Duodenal mucosa (tissue), 2 donors: ENCODE data around the gene SMIM24.
A peak's percentile ranks its signal among the peaks of the same experiment; 100 is the strongest.
"Not testable (repeated sequence)": the region's sequence is repeated elsewhere in the genome, so short reads cannot be mapped to it uniquely, and the experiment has no call there.

ENCODE experiments used
- H3K27ac ChIP-seq: one replicate; pipeline ENCODE4 v1.7.0; 2013; ENCODE audit warnings: low read depth, low read length
- H3K27me3 ChIP-seq, 2 donors: one replicate each; pipeline ENCODE4 v1.7.0; 2013; ENCODE audit warnings: low read length in 2 of 2, control low read depth in 1 of 2; ENCODE audit not compliant: insufficient read depth in 2 of 2, control insufficient read depth in 1 of 2
- H3K36me3 ChIP-seq, 2 donors: one replicate each; pipeline ENCODE4 v1.7.0; 2013; ENCODE audit warnings: low read length in 2 of 2, control low read depth in 1 of 2; ENCODE audit not compliant: insufficient read depth in 2 of 2, control insufficient read depth in 1 of 2
- H3K4me1 ChIP-seq, 2 donors: one replicate each; pipeline ENCODE4 v1.7.0; 2013; ENCODE audit warnings: low read length in 2 of 2, control low read depth in 1 of 2; ENCODE audit not compliant: insufficient read depth in 2 of 2, control insufficient read depth in 1 of 2
- H3K4me3 ChIP-seq, 2 donors: one replicate each; pipeline ENCODE4 v1.7.0; 2013; ENCODE audit warnings: low read length in 2 of 2, low read depth in 1 of 2
- H3K9ac ChIP-seq, 2 donors: one replicate each; pipeline ENCODE4 v1.7.0; 2013; ENCODE audit warnings: low read length in 2 of 2, low read depth in 1 of 2
- H3K9me3 ChIP-seq, 2 donors: one replicate each; pipeline ENCODE4 v1.7.0; 2013; ENCODE audit warnings: low read length in 2 of 2, control low read depth in 1 of 2; ENCODE audit not compliant: control insufficient read depth in 1 of 2

Gene SMIM24

GRCh38 chr19:3480383-3481091, at the start of gene SMIM24:
TSS of gene SMIM24 (minus strand) at chr19:3480525. CDS start at chr19:3480463, 62 bp downstream.
- H3K9ac ChIP-seq = peak within 1 kb of the TSS; percentile 38 to 66
- peak within 1 kb of the TSS; percentile 50 to 58 for H3K4me3 ChIP-seq
- H3K36me3 ChIP-seq = peaks cover 8 to 26% of the 10 kb centered on the region in 2 donors
- peaks cover 16 to 29% of the 10 kb centered on the region in 2 donors for H3K4me1 ChIP-seq
- no peaks in the 10 kb centered on the region for H3K9me3 ChIP-seq
- peak within 1 kb of the TSS; percentile 87 for H3K27ac ChIP-seq
- no peaks in the 10 kb centered on the region for H3K27me3 ChIP-seq

- H3K4me1 ChIP-seq, H3K9me3 ChIP-seq, H3K27ac ChIP-seq, H3K4me3 ChIP-seq, H3K9ac ChIP-seq, H3K27me3 ChIP-seq: not testable (repeated sequence)
- H3K36me3 ChIP-seq = peaks cover 32 to 82% of the 10 kb centered on the region in 2 donors
Observed at GRCh38 chr19:3529299-3529698, 49.0 kb upstream of the SMIM24 start.

- Histone ChIP-seq H3K9me3 (no peaks in the 10 kb centered on the region), H3K27ac (no peak overlapping the region), H3K4me1 (no peaks in the 10 kb centered on the region), H3K4me3 (no peak overlapping the region), H3K27me3 (no peaks in the 10 kb centered on the region), H3K36me3 (peaks cover 37 to 83% of the 10 kb centered on the region in 2 donors), H3K9ac (no peak overlapping the region)
Observed at GRCh38 chr19:3528539-3529211, 48.4 kb upstream of the SMIM24 start.

DNA sequence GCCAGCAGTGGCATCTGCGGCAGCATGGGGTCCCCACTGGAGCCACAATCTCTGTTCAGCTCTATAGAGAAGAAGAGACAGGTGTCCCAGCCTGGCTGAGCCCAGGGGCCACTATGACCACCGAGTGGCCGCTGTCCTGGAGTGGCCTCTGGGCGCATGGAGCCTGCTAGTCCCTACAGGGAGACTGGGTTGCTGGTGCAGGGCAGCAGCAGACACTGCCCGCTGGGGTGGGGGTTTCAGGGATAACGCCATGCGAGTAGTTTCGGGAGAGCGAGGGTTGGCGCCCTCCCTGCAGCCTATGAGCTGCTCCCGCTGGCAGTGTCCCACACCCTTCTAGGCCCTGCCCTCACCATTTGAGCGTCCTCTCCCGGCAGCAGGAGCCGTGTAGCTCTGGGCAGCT, 47.8 kb upstream of the SMIM24 start:
- H3K27ac ChIP-seq = no peak overlapping the region
- H3K4me3 ChIP-seq = no peak overlapping the region
- H3K4me1 ChIP-seq = no peaks in the 10 kb centered on the region
- H3K9ac ChIP-seq = no peak overlapping the region
- peaks cover 32 to 83% of the 10 kb centered on the region in 2 donors for H3K36me3 ChIP-seq
- no peaks in the 10 kb centered on the region for H3K9me3 ChIP-seq
- no peaks in the 10 kb centered on the region for H3K27me3 ChIP-seq

DNA sequence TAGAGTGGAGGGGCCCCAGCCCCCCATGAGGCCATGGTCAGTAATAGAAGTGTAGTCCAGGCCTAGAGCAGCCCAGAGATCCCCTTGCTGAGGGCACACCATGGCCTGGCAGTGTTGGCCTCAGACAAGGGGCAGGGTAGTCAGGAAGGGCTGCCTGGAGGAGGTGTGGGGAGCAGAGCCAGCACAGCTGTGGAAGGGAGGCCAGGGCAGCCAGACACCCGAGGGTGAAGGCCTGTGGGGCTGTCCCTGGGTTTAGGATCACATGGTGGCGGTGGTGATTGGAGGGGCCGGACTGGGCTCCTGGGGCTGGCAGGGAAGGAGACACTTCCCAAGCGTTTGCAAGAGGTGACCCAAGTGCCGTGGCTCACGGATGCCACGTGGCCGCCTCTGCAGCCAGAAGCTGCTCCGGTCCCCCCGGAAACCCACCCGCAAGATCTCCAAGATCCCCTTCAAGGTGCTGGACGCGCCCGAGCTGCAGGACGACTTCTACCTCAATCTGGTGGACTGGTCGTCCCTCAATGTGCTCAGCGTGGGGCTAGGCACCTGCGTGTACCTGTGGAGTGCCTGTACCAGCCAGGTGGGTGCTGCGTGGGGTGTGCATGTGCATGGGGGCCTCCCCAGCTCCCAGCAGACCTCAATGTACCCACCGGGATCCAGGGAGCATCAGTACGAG, 47.0 kb upstream of the SMIM24 start:
- Histone ChIP-seq H3K27ac (no peak overlapping the region), H3K27me3 (no peaks in the 10 kb centered on the region), H3K36me3 (peaks cover 30 to 81% of the 10 kb centered on the region in 2 donors), H3K4me3 (no peak overlapping the region), H3K4me1 (no peaks in the 10 kb centered on the region), H3K9me3 (no peaks in the 10 kb centered on the region), H3K9ac (no peak overlapping the region)

GRCh38 chr19:3526507-3527237, 46.3 kb upstream of the SMIM24 start:
- Histone ChIP-seq H3K9me3 (no peaks in the 10 kb centered on the region), H3K27me3 (no peaks in the 10 kb centered on the region), H3K36me3 (peaks cover 29 to 77% of the 10 kb centered on the region in 2 donors), H3K4me3 (no peak overlapping the region), H3K4me1 (no peaks in the 10 kb centered on the region), H3K27ac (no peak overlapping the region), H3K9ac (no peak overlapping the region)

- no peaks in the 10 kb centered on the region for H3K9me3 ChIP-seq
- H3K9ac ChIP-seq = no peak overlapping the region
- H3K36me3 ChIP-seq = peaks cover 26 to 61% of the 10 kb centered on the region in 2 donors
- H3K4me3 ChIP-seq = no peak overlapping the region
- peaks cover 12 to 13% of the 10 kb centered on the region in 2 donors for H3K4me1 ChIP-seq
- H3K27me3 ChIP-seq = no peaks in the 10 kb centered on the region
- no peak overlapping the region for H3K27ac ChIP-seq
Observed at GRCh38 chr19:3524904-3525451, 44.7 kb upstream of the SMIM24 start.

GRCh38 chr19:3524078-3524842, 43.9 kb upstream of the SMIM24 start:
- Histone ChIP-seq H3K4me3 (no peak overlapping the region), H3K4me1 (peaks cover 17 to 18% of the 10 kb centered on the region in 2 donors), H3K27ac (no peak overlapping the region), H3K9ac (no peak overlapping the region), H3K9me3 (no peaks in the 10 kb centered on the region), H3K36me3 (peaks cover 33 to 65% of the 10 kb centered on the region in 2 donors), H3K27me3 (no peaks in the 10 kb centered on the region)

DNA sequence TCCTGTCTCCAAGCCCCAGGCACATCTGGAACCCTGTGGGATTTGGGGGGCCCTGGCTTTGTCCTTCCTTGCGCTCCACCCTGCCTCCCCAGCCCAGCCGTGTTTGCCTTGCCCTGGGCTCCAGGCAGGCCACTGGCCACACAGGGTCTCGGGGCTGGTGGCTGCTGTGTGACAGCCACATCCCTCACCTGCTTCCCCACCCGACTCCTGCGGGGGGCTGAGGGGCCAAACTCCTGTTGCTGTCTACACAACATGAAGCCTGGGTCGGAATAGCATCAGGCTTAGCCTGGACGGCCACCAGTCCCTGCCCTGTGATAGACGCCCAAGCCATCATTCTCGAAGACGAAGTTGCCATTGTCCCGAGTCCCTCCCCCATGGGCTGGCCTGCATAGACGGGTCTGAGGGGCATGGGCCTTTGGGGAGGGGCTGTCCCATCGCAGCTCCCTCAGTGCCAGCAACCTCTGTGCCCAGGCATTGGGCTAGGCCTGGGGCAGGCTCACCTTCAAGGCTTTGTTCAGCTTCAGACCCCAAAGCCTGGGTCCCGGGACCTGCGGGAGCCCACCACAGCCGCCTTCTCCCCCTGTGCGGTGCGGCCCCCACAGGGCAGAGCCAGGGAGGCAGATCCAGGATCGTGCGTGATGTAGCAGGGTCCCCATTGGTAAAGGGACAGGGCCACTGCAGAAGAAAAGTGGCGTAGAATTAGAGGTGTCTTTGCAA, 43.2 kb upstream of the SMIM24 start:
- H3K36me3 ChIP-seq = peaks cover 33 to 68% of the 10 kb centered on the region in 2 donors

More for the DNA sequence above, 43.2 kb upstream of the SMIM24 start:
- Histone ChIP-seq H3K4me1 (peaks cover 17 to 18% of the 10 kb centered on the region in 2 donors), H3K27me3 (no peaks in the 10 kb centered on the region), H3K4me3 (no peak overlapping the region), H3K9me3 (no peaks in the 10 kb centered on the region), H3K27ac (no peak overlapping the region), H3K9ac (no peak overlapping the region)
